ENCODE measurements around the gene GRID1.

DNA sequence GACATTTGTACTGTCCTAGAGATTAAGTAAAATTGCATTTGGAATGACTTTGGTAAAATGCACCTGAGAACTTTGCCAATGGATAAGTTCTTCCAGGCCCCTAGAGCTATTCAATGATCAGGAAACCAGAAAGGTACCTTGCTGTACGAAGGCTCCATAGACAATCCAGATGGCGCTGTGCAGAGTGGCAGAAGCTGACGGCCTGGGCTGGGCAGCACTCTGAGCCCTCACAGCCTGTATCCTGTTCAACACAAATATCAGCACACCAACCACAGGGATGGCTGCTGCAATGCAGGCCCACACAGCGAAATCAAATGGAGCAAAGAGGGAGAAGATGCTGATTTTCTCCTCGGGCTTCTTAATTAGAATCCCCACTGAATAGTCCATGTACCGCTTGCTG is 642.4 kb downstream of the GRID1 start:
- TF ChIP-seq CTCF (IDR thresholded peaks at IDR 0.05): no peak
- no peak for TF ChIP-seq POLR2A (IDR thresholded peaks at IDR 0.05)

Measured in breast epithelium (tissue), 3 donors.